NCI-H1436 (cell line): Measurements from ENCODE around the gene RNF187.

Source experiments
- DNase-seq: peaks from one replicate; lab custom pipeline; 2025; lab: John Stamatoyannopoulos, UW

RNF187 gene

DNA sequence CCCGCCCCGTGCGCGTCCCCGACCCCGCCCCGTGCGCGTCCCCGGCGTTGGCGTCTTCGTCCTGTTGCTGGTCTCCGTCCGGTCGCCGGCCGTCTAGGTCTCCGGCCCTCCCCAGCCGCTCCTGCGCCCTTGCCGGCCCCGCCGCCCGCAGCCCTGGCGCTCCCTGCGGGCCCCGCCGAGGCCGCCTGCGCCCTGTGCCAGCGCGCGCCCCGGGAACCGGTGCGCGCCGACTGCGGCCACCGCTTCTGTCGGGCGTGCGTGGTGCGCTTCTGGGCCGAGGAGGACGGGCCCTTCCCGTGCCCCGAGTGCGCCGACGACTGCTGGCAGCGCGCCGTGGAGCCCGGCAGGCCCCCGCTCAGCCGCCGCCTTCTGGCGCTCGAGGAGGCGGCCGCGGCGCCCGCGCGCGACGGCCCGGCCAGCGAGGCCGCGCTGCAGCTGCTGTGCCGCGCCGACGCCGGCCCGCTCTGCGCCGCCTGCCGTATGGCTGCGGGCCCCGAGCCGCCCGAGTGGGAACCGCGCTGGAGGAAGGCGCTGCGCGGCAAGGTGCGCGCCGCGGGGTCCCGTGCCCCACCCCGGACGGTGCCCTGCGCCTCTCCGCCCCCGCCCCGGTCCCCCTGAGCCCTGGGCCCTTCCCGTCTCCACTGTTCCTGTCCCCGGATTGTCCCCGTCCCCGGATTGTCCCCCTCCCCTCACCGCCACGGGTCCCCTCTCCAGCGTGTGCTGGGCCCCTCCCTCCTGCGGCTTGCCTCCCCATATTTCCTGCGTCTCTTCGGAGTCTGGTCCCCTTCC is at the start of gene RNF187:
Gene RNF187 (plus strand): TSS at position 47 of the 789 bp plus-strand sequence.
- DNase-seq = no peak

DNA sequence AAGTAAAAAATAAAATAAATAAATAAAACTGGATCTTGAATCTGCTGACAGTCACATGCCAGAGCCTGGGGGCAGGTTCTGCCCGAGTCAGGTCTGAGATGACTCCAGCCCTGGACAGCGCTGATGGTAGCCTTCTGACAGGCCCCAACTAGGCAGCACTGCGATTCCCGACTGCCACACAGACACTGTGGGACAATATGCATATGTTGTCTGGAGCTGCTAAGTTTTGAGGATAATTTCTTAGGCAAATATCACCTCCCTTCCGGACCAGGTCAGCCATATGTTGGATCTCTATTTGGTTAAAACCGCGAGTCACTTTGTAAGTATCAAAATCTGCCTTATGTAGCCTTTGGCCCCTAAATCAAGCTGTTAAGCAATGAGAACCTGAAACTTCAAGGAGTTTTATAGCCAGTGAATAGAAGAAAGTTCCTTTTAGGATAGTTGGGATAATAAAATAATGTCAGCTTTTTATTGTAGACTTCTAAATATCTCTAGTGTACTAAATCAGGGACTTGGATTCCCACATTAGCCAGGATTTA is 49.7 kb upstream of the RNF187 start:
- DNase-seq = no peak

DNA sequence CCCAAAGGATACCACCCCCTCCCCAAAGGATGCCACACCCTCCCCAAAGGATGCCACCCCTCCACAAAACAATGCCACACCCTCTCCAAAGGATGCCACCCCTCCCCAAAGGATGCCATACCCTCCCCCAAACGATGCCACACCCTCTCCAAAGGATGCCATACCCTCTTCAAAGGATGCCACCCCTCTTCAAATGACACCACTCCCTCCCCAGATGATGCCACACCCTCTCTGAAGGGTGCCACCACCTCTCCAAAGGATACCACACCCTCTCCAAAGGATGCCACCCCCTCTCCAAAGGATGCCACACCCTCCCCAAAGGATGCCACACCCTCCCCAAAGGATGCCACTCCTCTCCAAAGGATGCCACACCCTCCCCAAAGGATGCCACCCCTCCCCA is 48.9 kb upstream of the RNF187 start:
- DNase-seq = no peak

DNA sequence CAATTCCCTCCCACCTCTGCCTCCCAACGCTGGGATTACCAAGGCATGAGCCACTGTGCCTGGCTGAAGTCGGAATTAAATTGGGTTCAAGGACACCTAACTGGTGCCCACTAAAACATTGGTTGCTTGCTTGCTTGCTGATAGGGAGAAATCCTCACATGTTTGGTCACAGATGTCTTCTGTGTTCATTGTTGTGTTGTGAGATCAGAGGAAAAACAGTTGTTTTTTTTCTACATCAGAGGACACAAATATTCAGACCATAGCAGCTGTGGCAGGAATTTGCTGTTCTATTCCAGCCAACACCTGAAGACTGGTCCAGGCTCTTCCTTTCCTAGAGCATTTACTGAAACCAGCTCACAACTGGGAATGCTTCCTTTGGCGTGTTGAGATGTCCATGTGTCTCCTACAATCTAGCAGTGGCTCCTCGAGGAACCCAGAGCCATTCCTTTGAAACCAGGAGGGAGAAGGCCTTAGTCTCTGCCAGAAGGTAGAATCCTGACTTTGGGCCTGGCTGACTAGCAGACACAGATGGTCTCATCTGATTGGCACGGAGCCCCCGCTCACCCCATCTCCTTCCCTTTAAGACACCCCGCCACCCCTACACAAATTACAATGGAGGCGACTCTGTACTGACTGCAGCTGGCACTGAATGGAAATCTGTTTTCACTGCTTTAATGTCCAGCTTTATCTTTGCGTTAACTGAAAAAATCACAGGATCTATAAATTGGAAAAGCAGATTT is 46.3 kb upstream of the RNF187 start:
- DNase-seq = no peak

DNA sequence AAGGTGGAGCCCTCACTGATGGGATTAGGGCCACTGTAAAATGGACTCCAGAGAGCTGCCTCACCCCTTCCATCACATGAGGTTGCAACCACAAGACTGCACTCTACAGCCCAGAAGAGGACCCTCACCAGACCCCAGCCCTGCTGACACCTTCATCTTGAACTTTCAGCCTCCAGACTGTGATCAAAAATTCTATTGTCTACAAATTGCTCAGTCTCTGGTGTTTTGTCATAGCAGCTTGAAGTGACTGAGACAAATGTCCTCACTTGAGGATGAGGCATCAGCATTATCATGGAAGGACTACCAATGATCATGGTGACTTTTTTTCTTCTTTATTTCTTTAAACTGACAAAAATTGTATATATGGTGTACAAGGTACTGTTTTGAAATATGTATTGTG is 43.8 kb upstream of the RNF187 start:
- DNase-seq = no peak

DNA sequence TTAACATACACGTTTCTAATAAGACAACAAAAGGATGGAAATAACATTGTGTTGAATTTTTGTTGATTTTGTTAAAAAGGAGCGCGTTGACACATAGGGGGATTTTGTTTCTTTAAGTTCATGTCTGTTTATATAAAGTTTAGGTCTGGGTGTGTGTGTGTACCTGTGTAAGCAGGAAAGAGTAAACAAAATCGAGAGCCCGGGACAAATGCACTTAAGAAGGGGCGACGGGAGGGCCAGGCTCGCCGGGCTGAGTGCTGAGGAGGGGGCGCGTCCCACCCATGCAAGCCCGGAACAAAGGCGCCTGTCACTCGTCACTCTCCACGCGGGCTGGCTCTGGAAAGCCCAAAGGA is 41.7 kb upstream of the RNF187 start:
- no peak for DNase-seq

DNA sequence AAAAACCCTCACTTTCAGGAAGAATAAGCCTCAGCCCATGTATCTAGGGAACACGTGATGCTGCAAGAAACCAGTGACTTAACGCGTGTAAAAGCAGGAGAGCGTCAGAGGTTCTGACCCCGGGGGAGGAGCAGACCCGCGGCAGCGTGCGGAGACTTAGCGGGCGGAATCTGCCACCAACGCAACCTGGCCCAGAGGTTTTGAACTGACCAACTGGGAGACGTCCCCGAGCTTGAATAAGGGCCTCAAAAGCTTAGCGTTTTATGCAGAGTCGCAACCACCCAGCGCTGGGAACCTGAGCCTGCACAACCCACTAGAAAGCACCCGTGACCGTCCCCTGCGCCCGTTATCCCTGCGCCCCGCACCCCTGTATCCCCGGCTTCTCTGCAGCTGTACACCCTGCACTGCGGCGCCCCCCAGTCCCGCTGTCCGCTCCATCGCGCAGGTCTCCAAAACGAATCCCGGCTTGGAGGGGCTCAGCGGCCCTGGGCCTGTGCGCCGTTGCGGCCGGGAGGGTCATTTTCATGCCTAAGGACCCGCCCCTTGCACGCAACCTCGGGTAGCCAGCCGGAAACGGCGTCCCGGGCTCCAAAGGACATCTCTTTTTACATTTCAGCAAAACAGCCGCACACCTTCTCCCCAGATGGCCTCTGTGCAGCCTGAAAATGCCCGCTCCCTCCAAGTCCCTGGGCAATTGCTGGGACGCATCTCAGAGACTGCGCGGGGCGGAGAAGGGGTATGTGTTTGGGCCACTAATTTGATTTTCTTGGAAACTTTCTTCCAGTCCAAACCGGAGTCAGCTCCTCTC is 41.1 kb upstream of the RNF187 start:
- DNase-seq = no peak

DNA sequence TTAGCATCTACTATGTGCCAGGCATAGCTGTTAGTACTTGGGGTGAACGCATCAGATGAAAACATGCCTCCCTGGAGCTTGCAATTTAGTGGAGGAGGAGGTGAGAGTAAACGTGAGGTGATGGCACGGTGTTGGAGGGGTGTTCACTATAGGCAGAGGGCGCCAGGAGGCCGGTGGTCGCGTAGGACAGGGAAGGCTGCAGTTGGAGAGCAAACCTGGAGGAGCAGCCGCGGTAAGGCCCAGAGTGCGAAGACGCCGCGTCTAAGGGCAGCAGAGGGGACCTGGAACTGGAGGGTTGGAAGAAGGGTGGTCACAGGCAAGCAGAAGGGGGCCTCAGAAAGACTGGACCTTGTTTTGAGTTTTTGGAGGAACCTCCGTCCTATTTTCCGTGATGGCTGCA is 40.3 kb upstream of the RNF187 start:
- no peak for DNase-seq

DNA sequence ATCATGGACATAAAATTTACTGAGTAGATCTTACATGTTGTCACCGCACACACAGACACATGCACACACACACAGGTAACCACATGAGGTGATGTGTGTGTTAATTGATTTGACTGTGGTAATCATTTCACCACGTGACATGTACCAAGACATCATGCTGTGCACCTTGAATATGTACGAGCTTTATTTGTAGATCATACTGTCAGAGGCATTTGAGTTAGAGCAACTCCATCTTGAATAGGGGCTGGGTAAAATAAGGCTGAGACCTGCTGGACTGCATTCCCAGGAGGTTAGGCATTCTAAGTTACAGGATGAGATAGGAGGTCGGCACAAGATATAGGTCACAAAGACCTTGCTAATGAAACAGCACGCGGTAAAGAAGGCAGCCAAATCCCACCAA is 38.8 kb upstream of the RNF187 start:
- DNase-seq = no peak

DNA sequence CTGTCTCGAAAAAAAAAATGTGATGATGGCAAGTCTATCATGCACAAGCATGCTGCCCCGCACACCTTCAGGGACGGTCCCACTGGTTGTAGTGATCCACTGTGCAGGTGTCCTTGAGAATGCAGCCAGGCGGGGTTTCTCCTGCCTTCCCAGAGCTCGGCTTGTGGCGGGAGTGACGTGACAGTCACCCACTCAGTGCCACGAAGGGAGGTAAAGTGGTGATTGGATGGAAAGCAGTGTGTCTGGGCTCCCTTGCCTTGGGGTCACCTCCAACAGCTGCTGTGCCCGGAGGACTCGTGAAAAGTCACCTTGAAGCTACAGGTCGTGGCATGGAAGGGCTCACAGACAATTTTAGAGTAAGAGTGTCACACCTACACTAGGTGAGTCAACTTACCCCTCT is 37.0 kb upstream of the RNF187 start:
- no peak for DNase-seq

DNA sequence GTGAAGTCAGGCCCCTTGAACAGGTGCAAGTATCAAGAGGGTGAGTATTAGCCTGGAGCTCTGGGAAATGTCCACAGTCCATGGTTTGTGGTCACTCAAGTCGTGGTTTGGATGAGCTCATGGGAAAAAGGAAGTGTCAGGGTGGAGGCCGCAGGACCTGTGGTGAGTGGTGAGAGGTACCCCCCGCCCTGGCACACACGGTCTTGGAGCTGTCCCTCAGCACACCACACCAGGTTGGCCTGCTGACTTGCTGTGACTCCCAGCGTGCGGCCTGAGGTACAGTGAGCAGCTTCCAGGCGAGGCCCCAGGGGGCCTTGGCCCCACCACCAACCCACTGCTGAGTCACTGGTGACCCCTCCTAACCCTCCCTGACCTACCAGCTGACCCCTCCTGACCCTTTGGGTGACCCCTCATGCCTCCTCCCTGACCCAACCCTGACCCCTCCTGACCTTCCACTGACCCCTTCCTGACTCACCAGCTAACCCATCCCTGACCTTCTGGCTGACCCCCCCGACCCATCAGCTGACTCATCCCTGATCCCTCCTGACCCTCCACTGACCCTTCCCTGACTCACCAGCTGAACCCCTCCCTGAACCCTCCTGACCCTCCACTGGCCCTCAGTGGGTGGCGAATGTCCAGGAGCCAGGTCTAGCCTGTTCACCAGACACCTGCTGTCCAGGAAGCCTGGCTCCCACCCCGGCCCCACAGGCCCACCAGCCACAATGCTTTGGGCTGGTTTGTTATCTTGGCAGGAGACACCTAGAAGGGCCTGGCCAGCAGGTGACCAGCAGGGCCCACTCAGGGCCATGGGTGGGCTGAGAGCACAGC is 34.8 kb upstream of the RNF187 start:
- DNase-seq = no peak

DNA sequence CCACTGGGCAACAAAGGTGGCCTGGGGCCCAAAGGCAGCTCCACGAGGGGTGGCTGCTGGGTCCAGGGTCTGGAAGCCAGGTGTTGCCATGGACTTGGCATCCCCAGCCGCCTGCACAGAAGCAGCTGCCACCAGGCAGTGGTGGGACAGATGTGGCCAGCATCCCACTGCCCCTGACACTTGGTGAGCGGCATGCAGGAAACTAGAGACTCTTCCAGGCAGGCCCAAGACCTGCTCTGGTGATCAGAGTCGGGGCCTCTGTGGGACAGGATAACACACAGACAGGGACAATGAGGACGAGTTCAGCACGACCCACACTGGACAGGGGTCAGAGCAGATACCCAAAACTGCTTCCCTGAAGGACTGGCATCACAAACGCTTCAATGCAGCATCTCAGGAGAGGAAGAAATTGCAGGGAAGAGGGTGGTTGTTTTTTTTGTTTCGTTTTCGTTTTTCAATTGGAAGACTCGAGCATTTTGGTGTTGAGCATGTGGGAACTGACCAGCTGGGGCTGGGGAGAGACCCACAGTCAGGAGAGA is 34.1 kb upstream of the RNF187 start:
- no peak for DNase-seq

DNA sequence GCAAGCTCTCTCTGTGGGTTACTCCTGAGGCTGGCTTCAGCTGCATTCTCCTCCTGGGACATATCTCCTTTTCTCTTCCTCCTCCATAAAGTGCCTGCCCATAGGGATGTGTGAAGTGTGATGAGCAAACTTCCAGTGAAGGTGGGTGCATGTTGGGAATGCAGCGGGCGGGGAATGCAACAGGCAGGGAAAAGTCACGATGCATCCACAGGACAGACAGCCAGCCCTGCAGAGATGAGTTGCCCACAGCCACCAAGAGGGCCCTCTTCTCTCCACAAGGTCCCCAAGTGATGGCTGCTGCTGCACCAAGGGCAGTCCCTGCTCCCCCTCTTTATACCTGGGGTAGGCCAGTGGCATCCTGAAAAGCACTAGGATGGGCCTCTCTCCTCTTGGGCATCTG is 33.6 kb upstream of the RNF187 start:
- no peak for DNase-seq

DNA sequence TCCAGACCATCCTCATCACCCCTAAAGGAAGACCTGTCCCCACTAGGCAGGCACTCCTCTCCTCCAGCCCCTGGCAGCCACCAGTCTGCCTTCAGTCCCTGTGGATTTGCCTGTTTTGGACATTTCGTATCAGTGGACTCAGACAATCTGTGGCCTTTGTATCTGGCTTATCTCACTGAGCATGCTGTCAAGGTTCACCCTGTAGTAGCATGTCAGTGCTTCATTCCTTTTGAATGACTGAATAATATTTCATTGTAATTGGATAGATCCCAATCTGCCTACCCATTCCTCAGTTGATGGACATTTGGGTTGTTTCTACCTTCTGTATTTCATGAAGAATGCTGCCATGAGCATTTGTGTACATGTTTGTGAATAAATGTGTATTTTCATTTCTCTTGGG is 32.9 kb upstream of the RNF187 start:
- no peak for DNase-seq

DNA sequence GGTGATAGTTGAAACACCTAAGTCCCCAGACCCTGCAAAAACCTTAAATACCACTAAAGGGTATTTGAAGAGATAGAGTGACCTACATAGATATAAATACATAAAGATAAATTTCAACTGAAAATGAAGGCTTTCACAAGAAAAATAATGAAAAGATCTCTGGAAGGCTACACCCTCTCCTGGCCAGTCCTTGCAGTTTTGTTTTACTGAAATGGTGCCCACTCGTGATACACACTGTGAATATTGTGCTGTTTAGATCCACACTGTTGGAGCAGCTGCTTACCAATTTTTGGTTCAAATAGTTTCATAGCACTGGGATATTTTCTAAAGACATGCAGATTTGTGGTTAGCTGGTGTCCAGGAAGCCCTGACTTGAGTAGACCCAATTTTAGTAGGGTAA is 31.5 kb upstream of the RNF187 start:
- DNase-seq = no peak

DNA sequence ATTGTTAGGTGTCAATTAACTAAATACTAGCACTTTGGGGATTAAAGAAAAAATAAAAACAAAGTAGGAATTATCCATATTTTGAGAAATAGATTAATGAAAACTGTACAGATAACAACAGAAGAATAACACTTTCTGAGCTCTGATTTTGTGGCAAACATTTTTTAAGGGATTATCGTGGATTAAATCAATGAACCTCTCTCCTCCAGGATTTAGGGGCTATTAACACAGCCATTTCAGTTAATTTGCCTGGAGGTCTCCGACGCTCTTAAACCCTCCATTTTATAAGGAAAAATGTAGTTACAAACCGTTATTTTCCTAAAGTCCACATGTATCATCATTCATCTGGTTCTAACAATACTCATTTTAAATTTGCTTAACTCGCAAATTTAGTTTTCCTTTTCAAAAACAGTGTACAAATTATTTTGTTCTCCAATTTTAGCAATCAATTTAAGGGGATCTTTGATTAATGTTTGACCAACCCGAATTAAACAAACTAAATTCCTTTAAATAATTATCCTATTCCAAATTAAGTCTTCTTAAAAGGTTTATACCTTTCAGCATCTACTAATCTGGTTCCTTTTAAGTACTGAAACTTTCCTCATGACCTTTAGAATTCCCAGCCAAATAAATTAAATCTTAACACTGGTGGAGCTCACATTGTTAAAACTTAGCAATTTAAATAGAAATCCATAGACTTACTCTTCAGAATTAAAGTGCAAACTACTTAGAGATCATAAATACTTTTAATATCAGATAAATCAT is 30.7 kb upstream of the RNF187 start:
- no peak for DNase-seq

DNA sequence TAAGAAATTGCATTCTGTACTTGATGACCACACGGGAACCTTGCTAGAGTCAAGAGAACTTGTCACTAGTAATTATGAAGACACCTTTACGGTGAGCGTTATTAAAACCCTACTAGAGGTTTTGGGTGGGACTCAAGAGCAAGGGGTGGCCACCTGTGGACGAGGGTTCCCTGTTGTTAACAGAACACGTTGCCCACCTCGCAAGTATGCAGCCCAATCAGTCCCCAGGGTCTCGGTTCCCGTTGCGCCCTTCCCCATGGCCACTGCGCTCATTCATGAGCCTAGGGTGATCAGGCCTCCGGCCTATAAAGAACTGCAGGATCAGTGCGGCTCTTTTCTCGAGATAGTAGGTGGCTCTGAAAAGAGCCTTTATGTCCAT is 30.2 kb upstream of the RNF187 start:
- no peak for DNase-seq

DNA sequence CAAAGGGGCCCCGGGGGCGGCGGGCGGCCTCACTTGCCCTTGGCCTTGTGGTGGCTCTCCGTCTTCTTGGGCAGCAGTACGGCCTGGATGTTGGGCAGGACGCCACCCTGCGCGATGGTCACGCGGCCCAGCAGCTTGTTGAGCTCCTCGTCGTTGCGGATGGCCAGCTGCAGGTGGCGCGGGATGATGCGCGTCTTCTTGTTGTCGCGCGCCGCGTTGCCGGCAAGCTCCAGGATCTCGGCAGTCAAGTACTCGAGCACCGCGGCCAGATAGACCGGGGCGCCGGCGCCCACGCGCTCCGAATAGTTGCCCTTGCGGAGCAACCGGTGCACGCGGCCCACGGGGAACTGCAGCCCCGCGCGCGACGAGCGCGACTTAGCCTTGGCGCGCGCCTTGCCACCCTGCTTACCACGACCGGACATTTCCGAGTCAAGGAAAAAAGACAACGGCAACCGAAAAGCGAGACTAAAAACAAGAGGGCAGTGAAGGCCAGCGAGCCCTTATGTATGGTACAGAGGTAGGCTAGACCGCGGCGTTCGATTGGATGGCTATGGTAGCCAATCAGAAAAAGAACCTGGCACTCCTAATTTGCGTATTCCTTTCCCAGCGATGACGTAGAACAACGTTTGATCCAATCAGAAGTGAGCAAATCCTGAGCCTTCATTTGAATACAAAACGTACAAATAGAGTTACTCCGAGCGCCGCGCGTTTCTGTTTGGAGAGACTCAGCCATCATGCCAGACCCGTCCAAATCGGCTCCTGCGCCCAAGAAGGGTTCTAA is 29.6 kb upstream of the RNF187 start:
- DNase-seq = peak; percentile 99

DNA sequence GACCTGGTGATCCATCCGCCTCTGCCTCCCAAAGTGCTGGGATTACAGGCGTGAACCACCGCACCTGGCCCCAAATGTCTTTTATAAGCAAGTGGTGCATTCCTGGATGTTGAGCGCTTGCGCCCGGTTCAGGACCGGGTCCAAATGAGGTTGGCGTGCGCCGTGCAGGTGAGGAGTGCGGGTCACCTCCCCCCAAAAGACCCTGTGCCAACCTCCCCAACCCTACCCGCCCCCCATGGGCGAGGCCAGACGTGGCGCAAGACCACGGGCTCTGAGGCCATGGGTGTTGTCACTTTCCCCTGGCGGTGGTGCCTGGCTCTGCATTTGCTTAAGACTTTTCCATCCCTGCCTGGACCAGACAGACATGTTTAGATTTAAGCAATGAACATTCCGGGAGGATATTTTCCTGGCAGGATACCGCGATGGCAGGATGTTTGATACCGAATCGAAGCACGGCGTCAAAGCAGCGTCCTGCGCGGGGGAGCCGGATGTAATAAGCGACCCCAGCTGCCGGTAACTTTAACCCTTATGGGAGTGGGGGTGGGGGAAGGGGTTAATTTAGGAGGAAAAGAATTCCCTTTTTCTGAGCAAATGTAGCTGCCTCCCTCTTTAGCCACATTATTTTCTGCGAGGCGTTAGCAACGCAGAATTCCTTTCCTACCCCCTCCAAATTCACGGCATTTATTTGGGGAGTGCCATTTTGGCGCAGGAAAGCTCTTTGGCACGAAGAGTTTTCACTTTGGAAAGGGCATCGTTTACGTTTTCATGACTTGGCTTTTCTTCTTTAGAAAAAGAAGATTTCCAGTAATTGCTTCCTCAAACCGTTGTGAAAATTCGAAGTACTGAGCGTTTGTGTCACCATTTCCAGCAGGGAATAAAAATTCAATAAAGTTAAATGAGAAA is 27.8 kb upstream of the RNF187 start:
- DNase-seq = peak; percentile 78
